Activated CD4-positive, CD25-positive, alpha-beta regulatory T cell treated with anti-CD3 and anti-CD28 coated beads, Interleukin-2, amount 50 U/mL, for 72 hours (primary cell): Measurements from ENCODE around the gene LRCOL1.

Source experiments
- DNase-seq: peaks from one replicate; pipeline ENCODE4 v3.0.0; 2021

Gene LRCOL1

DNA sequence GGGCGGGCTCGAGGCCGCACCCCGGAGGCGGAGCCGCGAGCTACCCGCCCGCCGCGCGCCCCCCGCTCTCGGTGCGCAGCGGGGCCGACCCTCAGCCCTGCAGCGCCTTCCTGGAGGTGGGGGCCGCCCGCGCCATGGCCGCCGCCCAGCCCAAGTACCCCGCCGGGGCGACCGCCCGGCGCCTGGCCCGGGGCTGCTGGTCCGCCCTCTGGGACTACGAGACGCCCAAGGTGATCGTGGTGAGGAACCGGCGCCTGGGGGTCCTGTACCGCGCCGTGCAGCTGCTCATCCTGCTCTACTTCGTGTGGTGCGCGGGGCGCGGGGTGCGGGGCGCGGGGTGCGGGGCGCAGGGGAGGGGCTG lies 8.3 kb upstream of the LRCOL1 start, which contains the start of gene P2RX2:
P2RX2 (plus strand) TSS at position 94 of the 361 bp plus-strand sequence; CDS start at position 135, 41 bp downstream.
- DNase-seq = no peak

DNA sequence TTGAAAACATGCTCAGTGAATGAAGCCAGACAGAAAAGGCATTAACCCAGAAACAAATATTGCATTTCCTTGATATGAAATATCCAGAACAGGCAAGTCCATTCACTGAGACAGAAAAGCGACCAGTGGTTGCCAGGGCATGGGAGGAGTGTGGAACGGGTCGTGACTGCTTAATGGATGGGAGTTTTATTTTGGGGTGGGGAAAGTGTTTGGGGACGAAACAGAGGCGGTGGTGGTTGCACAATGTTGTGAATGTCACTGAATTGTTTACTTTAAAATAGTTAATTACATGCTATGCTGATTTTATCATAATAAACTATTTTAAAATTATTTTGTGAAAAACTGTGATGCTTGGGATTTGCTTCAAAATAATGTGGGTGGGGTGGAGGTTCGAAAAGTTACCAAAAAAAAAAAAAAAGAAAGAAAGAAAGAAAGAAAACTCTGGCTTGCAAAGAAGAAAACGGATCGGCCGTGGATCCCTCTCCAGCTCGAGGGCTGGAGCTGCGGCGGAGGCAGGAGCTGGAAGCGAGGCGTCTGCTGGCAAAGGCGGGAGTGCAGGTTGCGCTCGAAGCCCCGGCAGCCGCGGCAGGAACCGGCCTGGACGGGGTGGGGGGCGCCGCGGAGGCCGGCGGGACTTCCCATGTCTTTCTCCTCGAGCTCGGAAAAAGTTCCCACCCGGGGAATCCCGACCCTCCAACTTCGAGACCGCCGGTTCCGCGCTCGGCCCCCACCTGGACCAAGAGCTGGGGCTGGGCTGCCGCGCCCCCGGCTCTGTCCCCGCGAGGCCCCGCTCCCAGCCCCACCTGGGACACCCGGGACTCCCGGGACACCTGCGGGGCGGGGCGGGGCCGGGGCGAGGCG lies 7.7 kb upstream of the LRCOL1 start:
- DNase-seq = no peak

DNA sequence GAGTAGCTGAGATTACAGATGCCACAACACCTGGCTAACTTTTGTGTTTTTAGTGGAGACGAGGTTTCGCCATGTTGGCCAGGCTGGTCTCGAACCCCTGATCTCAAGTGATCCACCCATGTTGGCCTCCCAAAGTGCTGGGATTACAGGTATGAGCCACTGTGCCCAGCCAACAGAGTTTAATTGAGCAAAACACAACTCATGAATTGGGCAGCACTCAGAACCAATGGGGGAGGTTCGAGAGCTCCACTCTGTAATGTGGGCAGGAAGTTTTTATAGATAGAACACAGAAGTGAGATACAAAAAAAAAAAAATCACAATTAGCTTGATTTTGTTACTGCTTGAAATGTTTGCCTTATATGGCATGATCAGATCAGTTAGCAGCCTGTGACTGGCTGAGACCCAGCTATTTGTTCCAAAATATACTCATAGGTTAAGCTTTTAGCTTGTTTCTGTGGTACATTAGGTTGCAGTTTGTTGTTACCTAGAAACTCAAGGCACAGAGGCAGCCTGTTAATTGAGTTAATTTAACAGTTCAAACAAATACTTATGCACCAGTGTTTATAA lies 6.8 kb upstream of the LRCOL1 start:
- no peak for DNase-seq

DNA sequence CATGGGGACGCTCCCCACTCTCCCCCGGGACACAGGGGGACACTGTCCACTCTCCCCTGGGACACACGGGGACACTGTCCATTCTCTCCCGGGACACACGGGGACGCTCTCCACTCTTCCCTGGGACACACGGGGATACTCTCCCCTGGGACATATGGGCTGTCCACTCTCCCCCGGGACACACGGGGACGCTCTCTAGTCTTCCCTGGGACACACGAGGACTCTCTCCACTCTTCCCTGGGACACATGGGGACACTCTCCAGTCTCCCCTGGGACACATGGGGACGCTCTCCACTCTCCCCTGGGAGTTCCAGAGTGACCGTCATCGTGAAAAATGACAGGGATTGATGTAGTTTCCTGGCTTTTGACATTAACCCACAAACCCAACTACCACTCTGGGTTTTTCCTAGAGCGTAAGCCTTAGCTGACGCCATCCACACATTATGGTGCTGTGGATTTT lies 5.2 kb upstream of the LRCOL1 start:
- DNase-seq = no peak

DNA sequence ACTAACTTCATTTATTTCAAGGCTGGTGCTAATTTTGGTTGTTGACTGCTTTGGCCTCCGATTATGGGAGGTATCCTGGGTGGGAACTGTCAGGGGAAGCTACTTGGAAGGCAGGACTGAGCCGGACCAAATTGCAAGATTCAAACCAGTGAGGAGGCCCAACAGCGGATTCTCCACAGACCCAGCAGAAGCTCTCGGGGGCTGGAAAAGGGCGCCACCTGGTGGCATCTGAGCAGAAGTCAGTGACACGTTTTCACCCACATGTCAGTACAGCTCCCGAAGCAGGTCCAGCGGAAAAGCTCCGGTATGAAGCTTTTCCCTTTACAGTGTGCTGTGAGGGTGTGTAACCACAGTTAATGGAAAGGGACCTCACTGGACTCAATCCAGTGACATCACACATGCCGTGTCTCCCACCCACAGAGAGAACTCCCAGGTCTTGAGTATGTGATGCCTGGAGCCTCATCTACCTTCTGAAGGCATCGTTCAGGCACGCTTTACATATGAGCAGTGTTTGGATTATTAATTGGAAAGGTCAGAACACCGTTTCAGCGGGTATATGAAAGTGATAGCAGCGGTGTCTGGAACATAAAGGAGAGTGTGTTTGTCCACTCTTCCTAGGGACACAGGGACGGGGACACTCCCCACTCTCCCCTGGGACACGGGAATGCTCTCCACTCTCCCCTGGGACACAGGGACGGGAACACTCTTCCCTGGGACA lies 4.6 kb upstream of the LRCOL1 start:
- DNase-seq = peak; percentile 82

DNA sequence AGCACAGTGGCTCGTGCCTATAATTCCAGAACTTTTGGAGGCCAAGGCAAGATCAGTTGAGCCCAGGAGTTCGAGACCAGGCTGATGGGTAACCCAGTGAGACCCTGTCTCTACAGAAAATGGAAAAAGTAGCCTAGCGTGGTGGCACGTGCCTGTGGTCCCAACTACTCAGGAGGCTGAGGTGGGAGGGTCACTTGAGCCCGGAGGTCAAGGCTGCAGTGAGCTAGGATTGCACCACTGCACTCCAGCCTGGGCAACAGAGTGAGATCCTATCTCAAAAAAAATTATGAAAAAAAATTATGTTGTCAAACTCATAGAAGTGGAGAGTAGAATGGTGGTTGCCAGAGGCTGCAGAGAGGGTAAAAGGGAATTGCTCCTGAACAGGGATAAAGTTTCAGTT lies 3.6 kb upstream of the LRCOL1 start:
- DNase-seq = no peak

DNA sequence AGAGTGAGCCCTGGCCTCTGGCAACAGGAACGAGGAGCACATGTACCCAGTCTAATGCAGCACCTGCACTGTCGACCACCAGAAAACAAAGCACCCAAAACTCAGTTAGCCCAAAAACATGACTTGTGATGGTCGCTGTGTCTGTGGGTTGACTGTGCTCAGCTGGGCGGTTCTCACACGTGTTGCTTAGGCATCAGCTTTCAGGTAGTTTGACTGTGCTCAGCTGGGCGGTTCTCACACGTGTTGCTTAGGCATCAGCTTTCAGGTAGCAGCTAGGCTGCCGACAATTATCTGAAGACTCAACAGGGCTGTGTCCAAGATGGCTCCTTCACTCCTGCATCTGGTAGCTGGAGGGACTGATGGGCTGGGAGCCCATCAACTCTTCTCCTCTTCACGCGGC lies 1.2 kb upstream of the LRCOL1 start:
- DNase-seq = no peak

DNA sequence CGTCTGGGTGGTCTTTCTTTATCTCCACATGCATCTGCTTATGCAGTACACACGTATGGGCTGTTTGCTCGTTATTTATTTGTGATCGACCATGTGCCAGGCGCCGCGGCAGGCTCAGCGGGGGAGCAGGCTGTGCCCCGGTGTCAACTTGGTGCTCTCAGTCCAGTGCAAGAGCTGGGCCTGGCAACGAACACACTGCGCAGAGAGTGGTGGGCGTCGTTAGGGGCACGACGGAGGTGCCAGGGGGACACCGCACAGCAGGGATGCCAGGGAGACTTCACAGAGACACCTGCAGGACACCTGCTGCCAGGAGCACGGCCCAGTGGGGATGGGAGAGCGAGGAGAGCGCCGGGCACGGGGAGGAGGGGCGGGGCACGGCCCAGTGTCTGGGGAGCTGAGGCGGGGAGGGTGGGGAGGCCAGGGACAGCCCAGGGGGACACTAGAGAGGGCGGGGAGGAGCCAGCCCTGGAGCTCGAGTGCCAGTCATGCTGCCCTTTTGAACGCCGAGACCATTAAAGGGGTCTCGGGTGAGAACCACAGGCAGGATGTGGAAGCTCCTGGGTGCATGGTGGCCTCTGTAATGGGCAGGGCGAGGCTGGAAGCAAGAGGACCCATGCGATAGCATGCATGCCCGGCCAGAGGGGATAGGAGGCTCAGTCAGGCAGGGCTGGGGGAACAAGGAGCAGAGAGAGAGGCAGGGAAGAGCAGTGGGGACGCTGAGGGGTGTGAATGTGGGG lies 652 bp upstream of the LRCOL1 start:
- no peak for DNase-seq

DNA sequence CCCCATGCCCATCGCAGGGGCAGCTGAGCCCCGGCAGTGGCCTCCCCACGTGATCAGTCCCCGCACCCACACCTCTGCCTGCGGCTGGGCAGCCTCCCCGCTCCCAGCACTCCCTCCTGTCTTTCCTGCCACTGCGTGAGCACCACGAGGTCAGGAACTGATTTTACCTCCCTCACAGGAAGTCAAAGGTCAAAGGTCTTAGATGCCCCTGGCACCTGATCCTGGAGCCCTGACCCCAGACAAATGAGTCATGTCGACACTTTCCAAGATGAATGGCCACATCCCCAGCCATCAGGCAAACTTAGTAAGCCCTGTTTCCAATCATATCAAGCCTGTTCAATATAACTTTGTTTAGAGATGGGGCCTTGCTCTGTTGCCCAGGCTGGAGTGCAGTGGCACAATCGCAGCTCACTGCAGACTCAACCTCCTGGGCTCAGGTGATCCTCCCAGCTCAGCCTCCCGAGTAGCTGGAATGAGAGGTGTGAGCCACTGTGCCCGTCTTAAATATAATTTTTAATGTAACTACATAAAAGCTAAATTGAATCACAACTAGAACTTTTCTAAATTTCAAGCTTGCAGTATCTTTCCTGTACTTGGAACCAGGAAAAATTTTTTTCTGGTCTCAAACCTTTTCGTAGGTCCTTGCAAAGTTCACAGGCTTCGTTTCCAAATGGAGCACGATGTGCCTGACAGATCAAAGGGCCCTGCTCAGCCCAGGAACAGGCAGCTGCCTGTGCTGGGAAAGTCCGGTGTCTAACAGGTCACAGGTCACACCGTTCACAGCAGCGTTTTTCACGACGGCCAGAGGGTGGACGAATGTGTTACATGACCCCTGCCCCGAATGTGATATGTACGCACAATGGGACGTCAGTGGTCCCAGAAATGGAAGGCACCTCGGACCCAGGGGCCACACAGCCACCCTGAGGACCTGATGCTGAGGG lies 1.9 kb downstream of the LRCOL1 start:
- DNase-seq = no peak

DNA sequence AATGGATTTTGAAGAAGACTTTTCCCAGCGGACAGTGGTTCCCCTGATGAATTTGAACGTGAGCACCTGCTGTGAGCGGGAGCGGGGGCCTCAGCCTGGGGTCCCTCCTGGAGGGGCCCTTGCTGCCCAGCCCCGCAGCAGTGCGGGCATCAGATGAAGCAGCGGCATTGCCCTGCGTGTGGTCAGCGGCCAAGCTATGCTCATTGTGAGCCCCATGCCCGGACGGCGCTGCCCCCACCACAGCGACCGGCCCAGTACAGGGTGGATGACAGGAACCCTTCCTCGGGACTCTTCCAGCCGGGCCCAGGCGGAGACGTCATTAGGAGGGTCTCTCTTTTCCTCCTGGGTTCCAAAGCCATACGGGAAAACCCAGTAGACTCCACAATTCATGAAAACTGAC lies 3.5 kb downstream of the LRCOL1 start:
- no peak for DNase-seq

DNA sequence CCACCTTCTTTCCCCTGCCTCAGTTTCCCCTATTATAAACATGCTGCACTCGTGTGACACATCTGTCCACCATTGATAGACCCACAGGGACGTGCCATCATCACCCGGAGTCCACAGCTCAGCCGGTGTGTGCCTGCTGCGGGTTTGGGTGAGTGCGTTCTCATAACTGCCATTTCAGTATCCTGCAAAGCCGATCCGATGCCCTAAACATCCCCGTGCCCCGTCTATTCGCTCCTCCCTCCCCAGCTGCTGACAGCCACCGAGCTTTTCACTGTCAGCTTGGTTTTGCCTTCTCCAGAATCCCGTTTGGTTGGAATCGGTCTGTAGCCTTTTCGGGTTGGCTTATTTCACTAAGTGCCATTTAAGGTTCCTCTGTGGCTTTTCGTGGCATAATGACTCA lies 3.9 kb downstream of the LRCOL1 start:
- DNase-seq = no peak

DNA sequence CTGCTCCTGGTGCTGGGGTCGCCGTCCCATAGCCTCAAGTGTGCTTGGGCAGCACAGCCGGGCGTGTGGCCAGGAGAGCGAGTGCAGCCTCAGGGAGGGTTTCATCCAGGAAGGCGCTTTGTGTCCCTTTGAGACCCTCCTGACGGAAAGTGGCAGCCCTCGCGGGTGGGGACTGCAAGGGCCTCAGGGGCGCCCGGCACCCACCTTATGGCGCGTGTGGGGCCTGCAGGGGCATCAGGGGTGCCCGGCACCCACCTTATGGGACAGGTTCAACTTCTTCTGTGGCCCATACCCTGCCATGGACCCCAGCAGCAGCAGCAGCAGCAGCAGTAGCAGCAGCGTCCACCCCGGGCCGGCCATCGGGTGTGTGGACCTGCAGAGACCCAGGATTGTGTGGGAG lies 4.5 kb downstream of the LRCOL1 start:
- DNase-seq = no peak

DNA sequence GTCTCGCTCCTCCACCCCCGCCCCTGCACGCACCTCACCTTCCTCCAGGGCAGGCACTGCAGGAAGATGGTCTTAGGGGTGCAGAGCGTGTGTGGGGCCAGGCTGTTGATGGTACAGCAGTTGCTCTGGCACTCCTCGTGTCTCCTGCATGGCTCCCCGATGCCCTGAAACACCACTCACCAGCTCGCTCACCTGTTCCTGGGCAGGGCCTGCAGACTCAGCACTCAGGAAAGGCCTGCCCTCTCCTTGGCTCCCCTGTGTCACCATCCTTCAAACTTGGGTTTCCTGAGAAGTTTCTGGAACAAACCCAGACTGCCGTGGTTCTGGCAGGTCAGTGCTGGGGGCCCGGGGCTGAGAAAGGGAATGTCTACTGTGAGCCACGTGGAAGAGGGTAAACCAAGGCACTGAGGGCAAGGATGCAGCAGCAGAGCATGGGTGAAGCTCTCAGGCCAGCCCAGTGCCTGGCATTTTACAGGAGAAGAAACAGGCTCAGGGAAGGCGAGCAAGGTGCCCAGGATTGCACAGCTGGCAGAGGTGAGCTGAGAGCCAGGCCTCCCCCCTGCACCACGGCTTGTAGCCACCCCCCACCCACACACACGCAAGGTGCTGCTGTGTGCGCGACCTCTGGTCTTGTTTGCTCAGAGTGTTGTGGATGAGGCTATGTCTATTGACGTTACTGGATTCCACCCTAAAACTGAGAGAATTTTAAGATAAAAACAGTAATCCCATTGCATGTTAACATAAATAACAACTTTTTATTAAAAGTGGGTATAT lies 5.5 kb downstream of the LRCOL1 start:
- DNase-seq = no peak

DNA sequence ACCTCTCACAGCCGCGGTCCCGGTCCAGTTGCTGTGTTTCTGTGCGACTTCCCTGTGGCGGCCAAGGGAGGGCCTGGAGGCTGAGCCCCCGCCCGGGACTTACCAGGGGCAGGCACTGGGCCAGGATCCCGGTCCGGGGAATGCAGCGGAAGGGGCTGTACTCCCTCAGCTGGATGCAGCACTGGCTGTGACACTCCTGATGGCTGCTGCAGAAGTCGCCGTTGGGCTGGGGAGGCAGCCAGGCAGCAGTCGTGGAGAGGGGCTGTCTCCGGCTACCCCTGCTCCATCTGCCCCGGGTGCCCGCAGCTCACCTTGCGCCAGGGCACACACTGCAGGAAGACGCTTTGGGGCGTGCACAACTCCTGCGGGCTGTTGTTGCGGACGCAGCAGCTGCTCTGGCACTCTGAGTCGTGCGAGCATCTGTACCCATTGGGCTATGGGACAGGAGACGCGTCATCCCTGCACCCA lies 6.2 kb downstream of the LRCOL1 start:
- DNase-seq = no peak

DNA sequence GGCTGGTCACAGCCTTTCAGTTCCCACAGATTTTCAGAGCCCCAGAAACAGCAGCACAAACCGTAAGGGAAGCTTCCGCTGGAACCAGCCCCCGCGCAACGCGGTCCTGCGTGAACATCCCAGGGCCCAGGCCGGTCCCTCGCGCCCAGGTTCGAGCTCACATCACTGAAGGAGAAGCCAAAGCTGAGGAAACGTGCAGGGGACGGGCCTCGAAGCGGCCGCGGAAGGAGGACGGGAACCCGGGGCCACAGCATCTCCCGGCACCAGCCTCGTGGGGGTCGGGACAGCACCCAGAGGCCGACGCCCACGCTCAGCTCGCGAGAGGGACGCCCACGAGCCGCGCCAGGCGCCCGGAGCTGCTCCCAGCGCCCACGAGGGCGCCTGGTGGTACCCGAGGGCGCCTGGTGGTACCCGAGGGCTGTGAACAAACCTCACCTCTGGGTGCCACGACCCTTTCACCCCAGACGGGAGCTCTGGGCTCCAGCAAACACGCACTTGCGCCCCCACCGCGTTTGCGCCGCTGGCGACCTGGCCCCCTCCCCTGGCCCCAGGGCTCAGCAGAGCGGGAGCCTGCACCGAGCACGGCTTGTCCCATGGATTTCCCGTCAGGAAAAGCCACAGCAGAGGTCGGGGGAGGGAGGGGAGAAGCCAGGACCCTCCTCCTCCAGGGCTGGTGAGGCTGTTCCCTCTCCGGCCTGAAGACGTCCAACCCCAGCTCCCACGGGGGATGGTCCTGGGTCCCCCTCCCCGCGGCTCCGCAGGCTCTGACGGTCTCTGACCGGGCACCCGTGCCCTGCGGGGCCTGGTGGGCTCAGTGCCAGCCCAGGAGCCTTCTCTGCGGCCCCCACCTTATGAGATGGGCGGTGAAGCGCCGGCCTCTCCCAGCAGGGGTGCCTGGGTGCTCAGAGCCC lies 6.9 kb downstream of the LRCOL1 start:
- no peak for DNase-seq

DNA sequence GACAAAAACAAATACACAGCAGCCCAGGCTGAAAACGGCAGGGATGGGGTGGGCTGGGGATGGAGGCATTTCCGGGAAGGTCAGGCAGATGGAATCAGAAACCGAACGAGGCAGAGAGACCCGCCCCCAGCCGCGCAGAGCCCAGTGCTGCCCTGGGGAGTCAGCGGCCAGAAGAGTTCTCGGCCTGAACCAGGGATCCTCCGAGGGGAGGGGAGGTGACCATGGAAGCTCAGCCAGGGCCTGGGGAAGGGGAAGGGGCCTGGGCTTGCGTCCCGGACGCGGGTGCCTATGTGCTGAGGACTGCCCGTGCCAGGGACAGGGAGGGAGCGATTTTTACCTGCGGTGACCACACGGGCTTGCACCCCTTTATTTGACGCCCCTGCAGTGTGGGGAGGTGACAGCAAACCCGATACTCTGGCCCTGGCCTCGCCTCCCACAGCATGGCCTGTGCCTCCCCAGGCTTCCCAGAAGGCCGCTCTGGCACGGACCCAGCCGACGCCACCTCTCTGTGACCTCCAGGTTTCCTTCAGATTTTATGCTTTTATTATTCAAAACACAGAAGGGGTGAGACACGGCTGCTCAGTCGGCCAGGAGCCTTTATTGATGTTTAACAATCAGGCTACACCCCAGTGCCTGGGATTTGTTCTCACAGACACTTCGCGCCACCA lies 7.7 kb downstream of the LRCOL1 start:
- no peak for DNase-seq

DNA sequence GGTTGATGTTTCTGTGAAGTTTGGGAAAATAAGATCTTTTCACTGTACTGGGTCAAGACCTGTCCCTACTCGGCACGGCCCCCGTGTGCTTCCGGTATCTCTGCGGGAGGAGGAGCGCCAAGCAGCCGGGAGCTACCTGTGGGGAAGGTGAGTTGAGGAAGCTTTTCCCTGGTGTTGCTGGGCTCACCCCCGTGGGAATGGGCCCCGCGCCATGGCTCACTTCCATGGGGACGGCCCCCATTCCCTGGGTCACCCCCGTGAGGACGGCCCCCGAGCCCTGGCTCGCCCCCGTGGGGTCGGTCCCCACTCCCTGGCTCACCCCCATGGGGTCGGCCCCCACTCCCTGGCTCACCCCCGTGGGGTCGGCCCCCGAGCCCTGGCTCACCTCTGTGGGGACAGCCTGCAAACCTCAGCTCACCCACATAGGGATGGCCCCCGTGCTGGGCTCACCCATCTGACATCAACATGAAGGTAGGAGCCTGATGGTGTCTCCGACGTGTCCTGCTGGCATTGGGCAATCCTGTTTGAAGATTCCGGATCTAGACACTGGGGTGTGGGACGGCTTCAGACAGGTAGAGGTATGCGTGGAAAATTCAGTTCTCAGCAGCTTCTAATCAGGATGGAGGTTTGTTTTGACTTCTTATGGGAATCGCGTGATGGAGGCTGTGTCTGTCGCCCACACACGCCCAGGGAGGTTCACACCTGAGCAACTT lies 9.1 kb downstream of the LRCOL1 start:
- no peak for DNase-seq
